CD4-positive, alpha-beta T cell treated with Interferon gamma for 1 hour (primary cell): Measurements from ENCODE around the gene BBS9.
"Not testable (repeated sequence)": the region's sequence is repeated elsewhere in the genome, so short reads cannot be mapped to it uniquely, and the experiment has no call there.

Experiments
- DNase-seq: peaks from one replicate; pipeline ENCODE4 v3.0.0-alpha.2; 2020

The BBS9 gene

DNA sequence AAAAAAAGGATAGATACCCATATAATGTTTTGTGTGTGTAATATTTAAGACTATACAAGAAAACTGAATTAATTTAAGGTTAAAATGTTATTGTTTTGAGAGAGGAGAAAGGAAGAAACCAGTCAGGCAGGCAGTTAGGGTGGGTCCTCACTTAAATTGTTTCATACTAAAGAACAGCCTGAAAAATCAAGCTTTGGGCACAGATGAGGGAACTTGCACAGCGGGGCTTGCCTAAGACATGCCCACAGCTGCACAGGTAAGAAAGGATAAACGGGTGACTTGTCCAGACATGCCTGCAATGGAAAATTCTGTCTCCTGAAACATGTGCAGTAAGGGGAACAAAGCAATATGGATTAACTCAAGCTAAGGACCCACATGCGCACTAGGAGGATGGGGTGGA is 158.4 kb downstream of the BBS9 start:
- no peak for DNase-seq

GRCh38 chr7:33298848-33299247 is 169.5 kb downstream of the BBS9 start:
- DNase-seq, result no peak

- no peak for DNase-seq
Observed at GRCh38 chr7:33299425-33299824, 170.1 kb downstream of the BBS9 start.

GRCh38 chr7:33300131-33300530 is 170.8 kb downstream of the BBS9 start:
- no peak for DNase-seq

DNA sequence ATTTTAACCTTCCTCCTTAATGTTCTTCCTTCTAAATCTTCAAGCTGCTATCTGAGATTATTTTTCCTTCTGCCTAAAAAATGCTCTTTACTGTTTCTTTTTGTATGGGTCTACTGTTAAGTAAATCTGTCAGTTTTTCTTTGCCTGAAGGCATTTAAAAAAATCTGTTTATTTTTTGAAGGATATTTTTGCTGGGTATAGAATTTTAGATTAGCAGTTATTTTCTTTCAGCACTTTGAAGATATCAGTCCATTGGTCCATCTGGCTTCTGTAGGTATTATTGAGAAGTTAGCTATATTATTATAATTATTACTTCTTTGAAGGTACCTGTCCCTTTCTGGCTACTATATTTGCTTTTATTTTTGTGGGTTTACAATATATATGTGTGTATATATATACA is 171.4 kb downstream of the BBS9 start:
- no peak for DNase-seq

GRCh38 chr7:33303978-33304557 is 174.7 kb downstream of the BBS9 start:
- DNase-seq, result not testable (repeated sequence)

DNA sequence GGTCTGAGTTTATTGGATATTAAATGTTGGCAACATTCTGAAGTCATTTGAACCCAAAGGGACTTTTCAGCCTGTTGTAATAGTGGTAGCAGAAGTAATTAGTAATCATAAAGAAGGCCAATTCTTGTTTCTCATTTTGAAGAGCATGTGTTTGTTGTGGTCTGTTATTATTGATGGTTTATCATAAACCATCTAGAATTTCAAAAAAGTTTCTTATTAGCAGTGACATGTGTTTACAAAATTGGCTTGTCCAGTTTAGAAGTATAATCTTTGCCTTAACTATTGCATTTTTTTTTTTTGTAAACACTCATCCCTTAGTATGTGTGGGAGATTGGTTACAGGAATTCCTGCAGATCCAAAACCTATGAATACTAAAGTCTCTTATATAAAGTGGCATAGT is 177.8 kb downstream of the BBS9 start:
- DNase-seq, result no peak

DNA sequence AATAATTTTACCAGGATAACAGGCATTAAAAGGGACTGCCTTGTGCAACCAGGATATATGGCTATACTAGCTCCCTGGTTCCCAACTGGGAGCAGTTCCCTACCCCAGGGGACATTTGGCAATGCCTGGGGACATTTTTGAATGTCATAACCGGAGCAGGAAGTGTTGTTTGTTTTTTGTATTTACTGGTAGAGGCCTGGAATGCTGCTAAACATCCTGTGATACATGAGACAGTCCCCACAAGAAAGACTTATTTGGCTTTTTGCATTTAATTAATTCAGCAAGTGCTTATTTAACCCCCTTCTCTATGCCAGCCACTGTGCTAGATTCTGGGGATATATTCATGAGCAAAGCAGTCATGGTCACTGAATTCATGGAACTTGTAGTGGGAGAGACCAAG is 181.2 kb downstream of the BBS9 start:
- no peak for DNase-seq

DNA sequence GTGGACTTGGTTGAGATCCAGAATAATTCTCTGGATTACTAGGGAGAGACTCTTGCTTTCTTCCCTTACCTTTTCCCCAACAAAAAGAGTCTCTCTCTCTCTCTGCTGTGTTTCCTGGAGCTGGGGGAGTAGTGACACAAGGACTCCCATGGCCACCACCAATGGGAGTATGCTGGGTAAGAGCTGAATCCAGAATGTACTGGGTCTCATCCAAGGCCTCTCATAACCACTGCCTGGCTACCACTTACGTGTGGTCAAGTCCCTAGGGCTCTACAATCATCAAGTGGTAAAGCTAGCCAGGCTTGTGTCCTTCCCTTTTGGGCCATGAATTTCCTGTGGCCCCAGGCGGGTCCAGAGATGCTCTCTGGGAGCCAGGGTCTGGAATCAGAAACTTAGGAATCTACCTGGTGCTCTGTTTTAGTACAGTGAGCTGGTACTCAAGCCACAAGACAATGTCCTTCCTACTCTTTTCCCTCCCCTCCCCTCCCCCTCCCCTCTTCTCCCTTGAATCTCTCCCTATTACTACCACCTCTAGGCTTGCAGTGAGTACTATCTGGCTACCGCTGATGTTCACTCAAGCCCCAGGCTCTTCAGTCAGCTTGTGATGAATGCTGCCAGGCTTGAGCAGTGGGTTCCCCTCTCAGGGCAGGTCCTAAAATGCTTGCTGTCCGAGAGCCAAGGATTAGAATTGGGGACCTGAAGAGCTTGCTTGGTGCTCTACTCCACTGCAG is 196.6 kb downstream of the BBS9 start:
- DNase-seq, result no peak

DNA sequence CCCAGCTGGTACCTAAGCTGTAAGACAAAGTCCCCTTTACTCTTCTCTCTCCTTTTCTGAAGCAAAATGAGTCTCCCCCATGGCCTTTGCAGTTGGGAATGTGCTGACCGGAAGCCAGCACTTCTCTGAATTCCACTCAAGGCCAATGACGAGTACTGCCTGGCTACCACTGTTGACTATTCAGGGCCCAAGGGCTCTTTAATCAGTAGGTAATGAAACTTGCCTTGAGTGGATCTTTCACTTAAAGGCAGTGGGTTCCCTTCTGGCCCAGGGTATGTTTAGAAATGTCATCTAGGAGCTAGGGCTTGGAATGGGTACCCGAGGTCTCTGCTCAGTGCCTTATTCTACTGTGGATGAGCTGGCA is 197.1 kb downstream of the BBS9 start:
- DNase-seq, result no peak

DNA sequence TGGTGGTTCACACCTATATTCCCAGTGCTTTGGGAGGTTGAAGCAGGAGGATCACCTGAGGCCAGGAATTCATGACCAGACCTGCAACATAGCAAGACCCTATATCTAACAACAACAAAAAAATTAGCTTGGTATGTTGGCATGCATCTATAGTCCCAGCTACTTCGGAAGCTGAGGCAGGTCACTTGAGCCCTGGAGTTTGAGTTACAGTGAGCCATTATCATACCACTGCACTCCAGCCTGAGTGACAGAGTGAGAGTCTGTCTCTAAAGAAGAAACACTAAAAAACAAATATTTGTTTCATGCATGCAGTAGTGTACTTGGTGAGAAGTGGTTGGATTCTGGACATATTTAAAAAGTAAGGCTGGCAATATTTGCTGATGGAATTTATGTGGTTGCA is 198.1 kb downstream of the BBS9 start:
- DNase-seq, result no peak

DNA sequence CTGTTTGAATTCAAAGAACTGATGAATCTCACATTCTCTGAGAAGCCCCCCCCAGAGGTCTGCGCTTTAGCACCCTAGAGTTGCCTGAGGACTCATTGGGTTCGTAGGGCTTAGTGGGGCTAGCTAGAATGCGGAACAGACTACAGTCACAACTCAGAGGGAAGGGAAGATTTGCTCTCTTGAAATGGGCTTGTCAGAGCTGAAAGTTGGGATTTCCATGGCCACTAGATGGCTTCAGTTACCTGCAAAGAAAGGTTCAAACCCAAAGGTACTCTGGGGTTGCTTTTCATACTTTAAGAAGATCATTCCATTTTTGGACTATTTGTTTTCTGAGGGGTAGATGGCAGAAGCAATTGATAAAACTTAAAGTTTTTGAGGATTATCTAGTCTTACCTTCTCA is 205.0 kb downstream of the BBS9 start:
- no peak for DNase-seq

- DNase-seq, result no peak
Observed at GRCh38 chr7:33336820-33337219, 207.5 kb downstream of the BBS9 start.

DNA sequence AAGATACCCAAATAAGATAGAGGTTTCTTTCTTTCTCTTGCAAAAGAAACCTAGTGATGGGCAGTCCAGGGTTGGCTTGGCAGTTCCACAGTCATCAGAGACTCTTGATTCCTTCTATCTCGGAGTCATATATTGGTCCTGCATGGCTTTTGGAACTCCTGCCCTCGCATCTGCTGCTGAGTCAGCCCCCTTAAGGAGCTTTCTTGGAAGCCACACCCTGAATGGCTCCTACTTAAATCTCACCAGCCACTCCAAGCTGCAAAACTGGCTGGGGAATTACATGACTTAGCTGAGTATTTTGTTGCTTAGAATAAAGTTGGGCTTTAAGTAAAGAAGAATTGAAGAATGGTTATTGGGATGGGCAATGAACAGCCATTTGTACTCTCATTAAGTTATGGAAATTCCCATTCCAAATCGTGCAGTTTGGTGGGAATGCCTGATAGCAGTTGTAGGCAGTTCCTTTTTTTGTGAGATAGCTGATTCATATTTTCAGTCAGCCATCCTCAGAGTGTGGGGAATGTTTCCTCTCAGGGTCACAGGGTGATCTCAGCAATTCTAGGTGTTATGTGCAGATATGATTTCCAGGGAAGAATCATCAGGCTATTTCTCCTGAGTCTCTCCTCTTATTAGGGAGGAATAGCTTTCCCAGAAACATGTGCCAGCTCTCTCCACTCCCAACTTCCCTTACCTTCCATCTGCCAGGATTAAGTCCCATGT is 209.9 kb downstream of the BBS9 start:
- no peak for DNase-seq

- DNase-seq, result no peak
Observed at GRCh38 chr7:33346055-33346454, 216.7 kb downstream of the BBS9 start.

GRCh38 chr7:33350577-33350976 is 221.2 kb downstream of the BBS9 start:
- no peak for DNase-seq

- no peak for DNase-seq
Observed at GRCh38 chr7:33351709-33352108, 222.3 kb downstream of the BBS9 start.

DNA sequence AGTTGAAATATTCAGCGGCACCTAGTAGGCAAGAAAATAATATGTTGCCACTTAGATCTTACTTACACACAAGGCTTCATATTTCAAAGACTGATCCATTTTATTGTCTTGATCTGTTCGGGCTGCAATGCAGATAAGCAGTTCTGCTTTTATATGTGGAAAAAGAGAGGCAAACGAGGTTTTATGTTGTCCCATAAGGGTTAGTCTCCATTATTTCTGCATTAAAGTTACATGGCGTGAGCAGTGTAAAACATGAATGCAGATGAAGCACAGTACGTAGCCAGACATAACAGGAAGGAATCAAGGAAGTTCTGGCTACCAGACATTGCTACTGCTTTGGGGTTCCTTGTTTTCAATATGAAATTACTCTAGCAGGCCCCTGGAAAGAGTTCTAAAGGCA is 224.8 kb downstream of the BBS9 start:
- DNase-seq, result no peak

DNA sequence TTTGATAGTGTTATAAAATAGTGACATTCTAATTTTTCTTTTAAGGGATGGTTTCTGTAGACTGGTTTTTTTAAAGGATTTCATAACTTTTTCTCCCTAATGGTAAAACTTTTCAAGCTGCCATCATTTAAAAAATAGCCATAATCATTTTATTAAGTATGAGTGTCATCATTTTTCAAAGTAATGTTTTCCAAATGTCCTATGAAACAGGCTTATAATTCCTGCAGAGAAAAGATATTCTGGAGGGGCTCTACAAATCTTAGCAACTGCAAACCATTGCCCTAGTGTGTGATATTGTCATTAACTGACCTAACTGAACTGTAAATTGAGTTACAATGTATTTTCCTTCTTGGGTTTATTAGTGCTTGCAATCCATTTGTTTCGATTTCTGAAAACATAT is 226.0 kb downstream of the BBS9 start:
- no peak for DNase-seq

- no peak for DNase-seq
Observed at GRCh38 chr7:33356336-33356735, 227.0 kb downstream of the BBS9 start.

GRCh38 chr7:33357846-33358245 is 228.5 kb downstream of the BBS9 start:
- DNase-seq, result no peak

- DNase-seq, result no peak
Observed at GRCh38 chr7:33369888-33370287, 240.5 kb downstream of the BBS9 start.

GRCh38 chr7:33373195-33373594 is 243.8 kb downstream of the BBS9 start:
- DNase-seq, result no peak

- DNase-seq, result no peak
Observed at GRCh38 chr7:33379891-33380525, 250.6 kb downstream of the BBS9 start.
